HG03175 (cell line): ENCODE results near the gene SYNGR1.

Source experiments
- ATAC-seq: cut with Tn5 transposase; IDR thresholded peaks from one replicate; pipeline ENCODE4 v1.9.1; 2021; ENCODE audit warnings: mild to moderate bottlenecking, moderate library complexity; ENCODE audit not compliant: unreplicated experiment

Gene SYNGR1

GRCh38 chr22:39428597-39429071 is 78.8 kb downstream of the SYNGR1 start:
- ATAC-seq: no peak

- ATAC-seq: no peak
These were observed 79.4 kb downstream of the SYNGR1 start for GRCh38 chr22:39429186-39429585.

- no peak for ATAC-seq
These were observed 80.3 kb downstream of the SYNGR1 start for GRCh38 chr22:39429916-39430575.

- ATAC-seq: no peak
These were observed 80.9 kb downstream of the SYNGR1 start for GRCh38 chr22:39430576-39431150.

- ATAC-seq: no peak
These were observed 81.5 kb downstream of the SYNGR1 start for GRCh38 chr22:39431216-39431801.

- ATAC-seq: no peak
These were observed 82.0 kb downstream of the SYNGR1 start for GRCh38 chr22:39431821-39432251.

GRCh38 chr22:39432361-39432811 is 82.6 kb downstream of the SYNGR1 start:
- no peak for ATAC-seq

GRCh38 chr22:39433476-39434242 is 83.9 kb downstream of the SYNGR1 start:
- ATAC-seq: no peak

- ATAC-seq: no peak
These were observed 84.5 kb downstream of the SYNGR1 start for GRCh38 chr22:39434243-39434653.

- no peak for ATAC-seq
These were observed 84.9 kb downstream of the SYNGR1 start for GRCh38 chr22:39434721-39435120.
